WTC11 (cell line): ENCODE measurements around the gene ITPKC.

ENCODE experiments used
- FOXP1 ChIP-seq: sonication (generic); formaldehyde crosslinking; IDR thresholded peaks from 2 replicates; pipeline ENCODE4 v1.8.0; 2022; ENCODE audit warnings: missing genetic modification reagents, mild to moderate bottlenecking, moderate library complexity, borderline replicate concordance
- MXD4 ChIP-seq: fragments of 250-450 bp; sonication (Bioruptor Pico); IDR thresholded peaks from 2 replicates; pipeline ENCODE4 v1.8.0; 2021; ENCODE audit warnings: mild to moderate bottlenecking, moderate library complexity, borderline replicate concordance
- NFATC4 ChIP-seq: fragments of 250-450 bp; sonication (Bioruptor Pico); IDR thresholded peaks from 2 replicates; pipeline ENCODE4 v1.9.0; 2021; ENCODE audit warnings: mild to moderate bottlenecking
- NR2C2 ChIP-seq: sonication (generic); formaldehyde crosslinking; IDR thresholded peaks from 2 replicates; pipeline ENCODE4 v1.8.0; 2022; ENCODE audit warnings: mild to moderate bottlenecking, missing genetic modification reagents
- RELA ChIP-seq: sonication (generic); formaldehyde crosslinking; IDR thresholded peaks from 2 replicates; pipeline ENCODE4 v1.8.1; 2022; ENCODE audit warnings: missing genetic modification reagents, mild to moderate bottlenecking, borderline replicate concordance
- ZNF423 ChIP-seq: fragments of 250-450 bp; sonication (Bioruptor Pico); IDR thresholded peaks from 2 replicates; pipeline ENCODE4 v2.1.2; 2022; ENCODE audit warnings: mild to moderate bottlenecking, moderate library complexity
- TF ChIP-seq, protein P1 (sequence below): sonication (generic); formaldehyde crosslinking; IDR thresholded peaks from 2 replicates; pipeline ENCODE4 v1.8.1; 2022; ENCODE audit warnings: low read depth, missing genetic modification reagents, borderline replicate concordance
- TF ChIP-seq, protein P2 (sequence below): fragments of 200-600 bp; IDR thresholded peaks from 2 replicates; pipeline ENCODE4 v1.8.0; 2022; ENCODE audit warnings: antibody characterized with exemption
- TF ChIP-seq, protein P3 (sequence below): sonication (generic); formaldehyde crosslinking; IDR thresholded peaks from 2 replicates; pipeline ENCODE4 v1.8.1; 2022; ENCODE audit warnings: missing genetic modification reagents, borderline replicate concordance
- TF ChIP-seq, protein P4 (sequence below): sonication (generic); formaldehyde crosslinking; IDR thresholded peaks from 2 replicates; pipeline ENCODE4 v1.8.0; 2022; ENCODE audit warnings: mild to moderate bottlenecking, missing genetic modification reagents

DNA sequence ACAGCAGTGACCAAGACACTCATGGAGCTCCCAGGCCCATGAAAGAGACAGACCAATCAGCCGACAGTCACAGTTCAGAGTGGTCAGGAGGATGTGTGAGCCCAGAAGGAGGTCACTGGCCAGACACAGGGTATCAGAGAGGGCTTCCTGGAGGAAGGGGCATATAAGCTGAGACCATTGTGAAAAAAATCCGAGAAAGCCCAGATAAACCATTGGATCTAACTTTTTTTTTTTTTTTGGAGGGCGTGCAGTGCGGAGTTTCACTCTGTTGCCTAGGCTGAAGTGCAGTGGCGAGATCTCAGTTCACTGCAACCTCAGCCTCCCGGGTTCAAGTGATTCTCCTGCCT is 4.2 kb downstream of the ITPKC start:
- TF ChIP-seq, protein P1, sequence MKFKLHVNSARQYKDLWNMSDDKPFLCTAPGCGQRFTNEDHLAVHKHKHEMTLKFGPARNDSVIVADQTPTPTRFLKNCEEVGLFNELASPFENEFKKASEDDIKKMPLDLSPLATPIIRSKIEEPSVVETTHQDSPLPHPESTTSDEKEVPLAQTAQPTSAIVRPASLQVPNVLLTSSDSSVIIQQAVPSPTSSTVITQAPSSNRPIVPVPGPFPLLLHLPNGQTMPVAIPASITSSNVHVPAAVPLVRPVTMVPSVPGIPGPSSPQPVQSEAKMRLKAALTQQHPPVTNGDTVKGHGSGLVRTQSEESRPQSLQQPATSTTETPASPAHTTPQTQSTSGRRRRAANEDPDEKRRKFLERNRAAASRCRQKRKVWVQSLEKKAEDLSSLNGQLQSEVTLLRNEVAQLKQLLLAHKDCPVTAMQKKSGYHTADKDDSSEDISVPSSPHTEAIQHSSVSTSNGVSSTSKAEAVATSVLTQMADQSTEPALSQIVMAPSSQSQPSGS: no peak
- TF ChIP-seq FOXP1: no peak
- TF ChIP-seq, protein P2, sequence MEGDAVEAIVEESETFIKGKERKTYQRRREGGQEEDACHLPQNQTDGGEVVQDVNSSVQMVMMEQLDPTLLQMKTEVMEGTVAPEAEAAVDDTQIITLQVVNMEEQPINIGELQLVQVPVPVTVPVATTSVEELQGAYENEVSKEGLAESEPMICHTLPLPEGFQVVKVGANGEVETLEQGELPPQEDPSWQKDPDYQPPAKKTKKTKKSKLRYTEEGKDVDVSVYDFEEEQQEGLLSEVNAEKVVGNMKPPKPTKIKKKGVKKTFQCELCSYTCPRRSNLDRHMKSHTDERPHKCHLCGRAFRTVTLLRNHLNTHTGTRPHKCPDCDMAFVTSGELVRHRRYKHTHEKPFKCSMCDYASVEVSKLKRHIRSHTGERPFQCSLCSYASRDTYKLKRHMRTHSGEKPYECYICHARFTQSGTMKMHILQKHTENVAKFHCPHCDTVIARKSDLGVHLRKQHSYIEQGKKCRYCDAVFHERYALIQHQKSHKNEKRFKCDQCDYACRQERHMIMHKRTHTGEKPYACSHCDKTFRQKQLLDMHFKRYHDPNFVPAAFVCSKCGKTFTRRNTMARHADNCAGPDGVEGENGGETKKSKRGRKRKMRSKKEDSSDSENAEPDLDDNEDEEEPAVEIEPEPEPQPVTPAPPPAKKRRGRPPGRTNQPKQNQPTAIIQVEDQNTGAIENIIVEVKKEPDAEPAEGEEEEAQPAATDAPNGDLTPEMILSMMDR: no peak
- no peak for TF ChIP-seq NR2C2
- TF ChIP-seq MXD4: no peak
- no peak for TF ChIP-seq ZNF423 (CRISPR knock-in tag)
- TF ChIP-seq, protein P3, sequence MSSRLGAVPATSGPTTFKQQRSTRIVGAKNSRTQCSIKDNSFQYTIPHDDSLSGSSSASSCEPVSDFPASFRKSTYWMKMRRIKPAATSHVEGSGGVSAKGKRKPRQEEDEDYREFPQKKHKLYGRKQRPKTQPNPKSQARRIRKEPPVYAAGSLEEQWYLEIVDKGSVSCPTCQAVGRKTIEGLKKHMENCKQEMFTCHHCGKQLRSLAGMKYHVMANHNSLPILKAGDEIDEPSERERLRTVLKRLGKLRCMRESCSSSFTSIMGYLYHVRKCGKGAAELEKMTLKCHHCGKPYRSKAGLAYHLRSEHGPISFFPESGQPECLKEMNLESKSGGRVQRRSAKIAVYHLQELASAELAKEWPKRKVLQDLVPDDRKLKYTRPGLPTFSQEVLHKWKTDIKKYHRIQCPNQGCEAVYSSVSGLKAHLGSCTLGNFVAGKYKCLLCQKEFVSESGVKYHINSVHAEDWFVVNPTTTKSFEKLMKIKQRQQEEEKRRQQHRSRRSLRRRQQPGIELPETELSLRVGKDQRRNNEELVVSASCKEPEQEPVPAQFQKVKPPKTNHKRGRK: no peak
- TF ChIP-seq, protein P4, sequence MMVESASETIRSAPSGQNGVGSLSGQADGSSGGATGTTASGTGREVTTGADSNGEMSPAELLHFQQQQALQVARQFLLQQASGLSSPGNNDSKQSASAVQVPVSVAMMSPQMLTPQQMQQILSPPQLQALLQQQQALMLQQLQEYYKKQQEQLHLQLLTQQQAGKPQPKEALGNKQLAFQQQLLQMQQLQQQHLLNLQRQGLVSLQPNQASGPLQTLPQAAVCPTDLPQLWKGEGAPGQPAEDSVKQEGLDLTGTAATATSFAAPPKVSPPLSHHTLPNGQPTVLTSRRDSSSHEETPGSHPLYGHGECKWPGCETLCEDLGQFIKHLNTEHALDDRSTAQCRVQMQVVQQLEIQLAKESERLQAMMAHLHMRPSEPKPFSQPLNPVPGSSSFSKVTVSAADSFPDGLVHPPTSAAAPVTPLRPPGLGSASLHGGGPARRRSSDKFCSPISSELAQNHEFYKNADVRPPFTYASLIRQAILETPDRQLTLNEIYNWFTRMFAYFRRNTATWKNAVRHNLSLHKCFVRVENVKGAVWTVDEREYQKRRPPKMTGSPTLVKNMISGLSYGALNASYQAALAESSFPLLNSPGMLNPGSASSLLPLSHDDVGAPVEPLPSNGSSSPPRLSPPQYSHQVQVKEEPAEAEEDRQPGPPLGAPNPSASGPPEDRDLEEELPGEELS: no peak
- TF ChIP-seq NFATC4: no peak
- TF ChIP-seq RELA (CRISPR knock-in tag): no peak
